ENCODE data around the gene QSOX1.

The QSOX1 gene

GRCh38 chr1:180247061-180247460, 92.4 kb downstream of the QSOX1 start:
- no peak for DNase-seq (ENCODE audit: insufficient read length, low spot score)
- TF ChIP-seq CTCF (IDR thresholded peaks at IDR 0.05; ENCODE audit: insufficient read depth, missing control alignments) = no peak
- FAIRE-seq = no peak

- no peak for FAIRE-seq
These were observed 92.9 kb downstream of the QSOX1 start for GRCh38 chr1:180247580-180247979.

GRCh38 chr1:180248176-180248575, 93.5 kb downstream of the QSOX1 start:
- FAIRE-seq (no peak), DNase-seq (ENCODE audit: insufficient read length, low spot score) (no peak)
- no peak for TF ChIP-seq CTCF (IDR thresholded peaks at IDR 0.05; ENCODE audit: insufficient read depth, missing control alignments)

More at GRCh38 chr1:180247580-180247979, 92.9 kb downstream of the QSOX1 start:
- no peak for DNase-seq (ENCODE audit: insufficient read length, low spot score)
- no peak for TF ChIP-seq CTCF (IDR thresholded peaks at IDR 0.05; ENCODE audit: insufficient read depth, missing control alignments)

- peak; percentile 65 for TF ChIP-seq CTCF (IDR thresholded peaks at IDR 0.05; ENCODE audit: insufficient read depth, missing control alignments)
- peak; percentile 11 for FAIRE-seq
- DNase-seq (ENCODE audit: insufficient read length, low spot score) = peak; percentile 63
These were observed 94.3 kb downstream of the QSOX1 start for GRCh38 chr1:180248731-180249681.

GRCh38 chr1:180249725-180250498, 95.2 kb downstream of the QSOX1 start:
- DNase-seq (ENCODE audit: insufficient read length, low spot score) (no peak), FAIRE-seq (no peak)
- no peak for TF ChIP-seq CTCF (IDR thresholded peaks at IDR 0.05; ENCODE audit: insufficient read depth, missing control alignments)

- no peak for FAIRE-seq
- no peak for DNase-seq (ENCODE audit: insufficient read length, low spot score)
- no peak for TF ChIP-seq CTCF (IDR thresholded peaks at IDR 0.05; ENCODE audit: insufficient read depth, missing control alignments)
These were observed 95.8 kb downstream of the QSOX1 start for GRCh38 chr1:180250499-180250770.

All from D721Med (cell line).